GM12891 (cell line): Measurements from ENCODE around the gene WNT3.
"Not testable (repeated sequence)": the region's sequence is repeated elsewhere in the genome, so short reads cannot be mapped to it uniquely, and the experiment has no call there.

Experiments
- POLR2A ChIP-seq: IDR thresholded peaks from 2 replicates; pipeline ENCODE4 v1.6.1; 2011; ENCODE audit warnings: low read depth, low read length, control low read depth
- POLR2AphosphoS5 ChIP-seq: IDR thresholded peaks from 2 replicates; pipeline ENCODE4 v1.6.1; 2011; ENCODE audit warnings: low read depth, low read length, control low read depth
- SPI1 ChIP-seq: IDR thresholded peaks from 2 replicates; pipeline ENCODE4 v1.6.1; 2011; ENCODE audit warnings: low read depth, low read length, control low read depth
- TAF1 ChIP-seq: IDR thresholded peaks from 2 replicates; pipeline ENCODE4 v1.6.1; 2011; ENCODE audit warnings: low read depth, low read length, control low read depth

DNA sequence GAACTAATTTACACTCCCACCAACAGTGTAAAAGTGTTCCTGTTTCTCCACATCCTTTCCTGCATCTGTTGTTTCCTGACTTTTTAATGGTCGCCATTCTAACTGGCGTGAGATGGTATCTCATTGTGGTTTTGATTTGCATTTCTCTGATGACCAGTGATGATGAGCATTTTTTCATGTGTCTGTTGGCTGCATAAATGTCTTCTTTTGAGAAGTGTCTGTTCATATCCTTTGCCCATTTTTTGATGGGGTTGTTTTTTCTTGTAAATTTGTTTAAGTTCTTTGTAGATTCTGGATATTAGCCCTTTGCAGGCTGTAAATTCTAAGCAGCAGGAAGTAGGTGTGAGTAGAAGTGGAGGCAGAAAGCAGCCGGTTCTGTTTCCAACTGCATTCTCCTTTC, 22.1 kb upstream of the WNT3 start:
- TF ChIP-seq SPI1, TAF1, POLR2AphosphoS5, POLR2A: not testable (repeated sequence)
